Calu3 (cell line): ENCODE data around the gene TRAF2. TPM values are rescaled to one million over a fixed set of nuclear protein-coding genes. Genes with fewer than 3 reads are reported as not detected.

Source experiments
- BruUV-seq: library from RNA; stranded (reverse); fragments of 400-500 nt; replicated peaks from 2 replicates; lab custom pipeline; 2021; lab: Mats Ljungman, UMichigan
- CTCF ChIA-PET: fragments of 300-600 bp; sonication (Branson Sonifier 250); formaldehyde crosslinking; loops from one replicate; lab custom pipeline; 2022; ENCODE audit warnings: antibody characterized with exemption; lab: Charles Lee
- DNase-seq: peaks from one replicate; pipeline ENCODE4 v3.0.0; 2022
- H3K27ac Mint-ChIP-seq: one replicate; pipeline ENCODE4 v1.8.0; 2022; ENCODE audit warnings: mixed read lengths; ENCODE audit not compliant: unreplicated experiment
- H3K27me3 Mint-ChIP-seq: one replicate; pipeline ENCODE4 v1.8.0; 2022; ENCODE audit warnings: mixed read lengths; ENCODE audit not compliant: unreplicated experiment
- H3K36me3 Mint-ChIP-seq: one replicate; pipeline ENCODE4 v1.8.0; 2022; ENCODE audit warnings: mild to moderate bottlenecking, moderate library complexity, mixed read lengths; ENCODE audit not compliant: insufficient read depth, unreplicated experiment
- H3K4me1 Mint-ChIP-seq: one replicate; pipeline ENCODE4 v1.8.0; 2022; ENCODE audit warnings: mild to moderate bottlenecking, low read depth, mixed read lengths; ENCODE audit not compliant: unreplicated experiment
- H3K4me3 Mint-ChIP-seq: one replicate; pipeline ENCODE4 v1.8.0; 2022; ENCODE audit warnings: mild to moderate bottlenecking, low read depth, moderate library complexity, mixed read lengths; ENCODE audit not compliant: unreplicated experiment
- H3K9me3 Mint-ChIP-seq: one replicate; pipeline ENCODE4 v1.8.0; 2022; ENCODE audit warnings: low read depth, mixed read lengths; ENCODE audit not compliant: unreplicated experiment
- CTCF ChIP-seq: fragments of 200-600 bp; IDR thresholded peaks from one replicate; pipeline ENCODE4 v1.8.0; 2022; ENCODE audit warnings: antibody characterized with exemption; ENCODE audit not compliant: unreplicated experiment
- intact Hi-C: fragments of 100-400 bp; cut with micrococcal nuclease; formaldehyde crosslinking; loops from one replicate; pipeline ENCODE4 v1.10.0; 2022; ENCODE audit not compliant: unreplicated experiment
- total RNA-seq: library from RNA; stranded (reverse); gene quantifications from 2 replicates; pipeline ENCODE4 v1.2.3, GENCODE V29; 2022

The TRAF2 gene
- total RNA-seq, 1 experiment from 2014 or later = 50.5 TPM

- CTCF ChIA-PET = no interaction called here
- H3K4me1 Mint-ChIP-seq = no peaks in the 10 kb centered on the region
- H3K27ac Mint-ChIP-seq = no peak overlapping the region
- intact Hi-C loops = no loop called here
- BruUV-seq = no TSS peak
- no peak for TF ChIP-seq CTCF
- peaks cover 51% of the 10 kb centered on the region for H3K36me3 Mint-ChIP-seq
- H3K4me3 Mint-ChIP-seq = no peak overlapping the region
- H3K27me3 Mint-ChIP-seq = no peaks in the 10 kb centered on the region
- no peak for DNase-seq
- no peaks in the 10 kb centered on the region for H3K9me3 Mint-ChIP-seq
Observed at GRCh38 chr9:136926154-136926704, 39.9 kb downstream of the TRAF2 start.

- intact Hi-C loops = no loop called here
- H3K36me3 Mint-ChIP-seq = peaks cover 51% of the 10 kb centered on the region
- no peak for DNase-seq
- CTCF ChIA-PET = no interaction called here
- BruUV-seq = no TSS peak
- no peaks in the 10 kb centered on the region for H3K27me3 Mint-ChIP-seq
- no peak for TF ChIP-seq CTCF
- H3K27ac Mint-ChIP-seq = no peak overlapping the region
- H3K4me3 Mint-ChIP-seq = no peak overlapping the region
- no peaks in the 10 kb centered on the region for H3K4me1 Mint-ChIP-seq
- no peaks in the 10 kb centered on the region for H3K9me3 Mint-ChIP-seq
Observed at GRCh38 chr9:136926749-136927148, 40.4 kb downstream of the TRAF2 start.

GRCh38 chr9:136927343-136928271 lies 41.3 kb downstream of the TRAF2 start:
- H3K4me1 Mint-ChIP-seq = no peaks in the 10 kb centered on the region
- no peak overlapping the region for H3K4me3 Mint-ChIP-seq
- TF ChIP-seq CTCF = no peak
- no peak overlapping the region for H3K27ac Mint-ChIP-seq
- no TSS peak for BruUV-seq
- intact Hi-C loops = no loop called here
- DNase-seq = no peak
- CTCF ChIA-PET = no interaction called here
- H3K36me3 Mint-ChIP-seq = peaks cover 48% of the 10 kb centered on the region
- H3K27me3 Mint-ChIP-seq = no peaks in the 10 kb centered on the region
- H3K9me3 Mint-ChIP-seq = no peaks in the 10 kb centered on the region

- H3K36me3 Mint-ChIP-seq = peaks cover 50% of the 10 kb centered on the region
- CTCF ChIA-PET = no interaction called here
- no peak for DNase-seq
- no peaks in the 10 kb centered on the region for H3K4me1 Mint-ChIP-seq
- no peak for TF ChIP-seq CTCF
- H3K9me3 Mint-ChIP-seq = no peaks in the 10 kb centered on the region
- no peak overlapping the region for H3K4me3 Mint-ChIP-seq
- intact Hi-C loops = no loop called here
- H3K27me3 Mint-ChIP-seq = no peaks in the 10 kb centered on the region
- BruUV-seq = no TSS peak
- no peak overlapping the region for H3K27ac Mint-ChIP-seq
Observed at GRCh38 chr9:136928591-136928990, 42.3 kb downstream of the TRAF2 start.
